K562 (cell line): ENCODE measurements around the gene MDH2. TPM values are rescaled to one million over a fixed set of nuclear protein-coding genes. Genes with fewer than 3 reads are reported as not detected.

Source experiments
- MITF ChIP-seq: IDR thresholded peaks from 2 replicates; pipeline ENCODE4 v1.6.1; 2014; ENCODE audit warnings: antibody characterized with exemption
- ZNF766 ChIP-seq: fragments of 200-800 bp; sonication (Bioruptor generic); conservative IDR thresholded peaks from 2 replicates; pipeline ENCODE4 v1.6.1; 2016; ENCODE audit warnings: missing genetic modification characterization, missing compliant biosample characterization
- polyA plus RNA-seq, 8 experiments: library from polyadenylated mRNA; depleted of rRNA in 4 of 8; stranded (reverse) in 5 of 8; unstranded in 3 of 8; fragments of >200 nt; fragmentation: Nextera tagmentation in 2 of 8; fragmentation: Illumina TruSeq in 1 of 8; extraction: Ambion mirVana in 2 of 8; extraction: Trizol in 1 of 8; gene quantifications; 2 replicates each; pipeline versions ENCODE4 v1.2.1 to v1.2.3, GENCODE V29; 2011 to 2014; ENCODE audit warnings: inconsistent platforms in 1 of 8, missing spikeins in 1 of 8
- total RNA-seq, 7 experiments: library from RNA; depleted of rRNA in 6 of 7; stranded (reverse); fragments of >200 nt in 6 of 7; fragmentation: Illumina TruSeq in 2 of 7; extraction: Trizol in 2 of 7; gene quantifications; 2 replicates each; pipeline versions ENCODE4 v1.2.1 to v1.2.3, GENCODE V29; 2011 to 2021; ENCODE audit warnings: low replicate concordance in 1 of 7
- TF ChIP-seq, protein P1 (sequence below), 2 experiments: fragments of 450-650 bp; formaldehyde crosslinking in 1 of 2; IDR thresholded peaks; 2 replicates each; pipeline versions ENCODE4 v1.4.0 to v1.6.1; 2014 to 2020; ENCODE audit warnings: mild to moderate bottlenecking in 2 of 2, borderline replicate concordance in 1 of 2, low read depth in 1 of 2

The MDH2 gene
- total and polyA plus RNA-seq, 9 of the 15 experiments (the other 6 are each of a cell fraction or from before 2014, with no cell fraction given), result 106 to 701 (median 242) TPM

GRCh38 chr7:76086070-76086469 is 38.2 kb downstream of the MDH2 start (continued):
- TF ChIP-seq, protein P1, sequence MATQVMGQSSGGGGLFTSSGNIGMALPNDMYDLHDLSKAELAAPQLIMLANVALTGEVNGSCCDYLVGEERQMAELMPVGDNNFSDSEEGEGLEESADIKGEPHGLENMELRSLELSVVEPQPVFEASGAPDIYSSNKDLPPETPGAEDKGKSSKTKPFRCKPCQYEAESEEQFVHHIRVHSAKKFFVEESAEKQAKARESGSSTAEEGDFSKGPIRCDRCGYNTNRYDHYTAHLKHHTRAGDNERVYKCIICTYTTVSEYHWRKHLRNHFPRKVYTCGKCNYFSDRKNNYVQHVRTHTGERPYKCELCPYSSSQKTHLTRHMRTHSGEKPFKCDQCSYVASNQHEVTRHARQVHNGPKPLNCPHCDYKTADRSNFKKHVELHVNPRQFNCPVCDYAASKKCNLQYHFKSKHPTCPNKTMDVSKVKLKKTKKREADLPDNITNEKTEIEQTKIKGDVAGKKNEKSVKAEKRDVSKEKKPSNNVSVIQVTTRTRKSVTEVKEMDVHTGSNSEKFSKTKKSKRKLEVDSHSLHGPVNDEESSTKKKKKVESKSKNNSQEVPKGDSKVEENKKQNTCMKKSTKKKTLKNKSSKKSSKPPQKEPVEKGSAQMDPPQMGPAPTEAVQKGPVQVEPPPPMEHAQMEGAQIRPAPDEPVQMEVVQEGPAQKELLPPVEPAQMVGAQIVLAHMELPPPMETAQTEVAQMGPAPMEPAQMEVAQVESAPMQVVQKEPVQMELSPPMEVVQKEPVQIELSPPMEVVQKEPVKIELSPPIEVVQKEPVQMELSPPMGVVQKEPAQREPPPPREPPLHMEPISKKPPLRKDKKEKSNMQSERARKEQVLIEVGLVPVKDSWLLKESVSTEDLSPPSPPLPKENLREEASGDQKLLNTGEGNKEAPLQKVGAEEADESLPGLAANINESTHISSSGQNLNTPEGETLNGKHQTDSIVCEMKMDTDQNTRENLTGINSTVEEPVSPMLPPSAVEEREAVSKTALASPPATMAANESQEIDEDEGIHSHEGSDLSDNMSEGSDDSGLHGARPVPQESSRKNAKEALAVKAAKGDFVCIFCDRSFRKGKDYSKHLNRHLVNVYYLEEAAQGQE (IDR thresholded peaks at IDR 0.05; ENCODE audit: borderline replicate concordance), result no peak
- TF ChIP-seq, protein P1 (CRISPR knock-in tag; IDR thresholded peaks at IDR 0.05; ENCODE audit: low read depth), result no peak
- TF ChIP-seq MITF (no peak), ZNF766 (no peak)
